ENCODE measurements around the gene PCDH15.

DNA sequence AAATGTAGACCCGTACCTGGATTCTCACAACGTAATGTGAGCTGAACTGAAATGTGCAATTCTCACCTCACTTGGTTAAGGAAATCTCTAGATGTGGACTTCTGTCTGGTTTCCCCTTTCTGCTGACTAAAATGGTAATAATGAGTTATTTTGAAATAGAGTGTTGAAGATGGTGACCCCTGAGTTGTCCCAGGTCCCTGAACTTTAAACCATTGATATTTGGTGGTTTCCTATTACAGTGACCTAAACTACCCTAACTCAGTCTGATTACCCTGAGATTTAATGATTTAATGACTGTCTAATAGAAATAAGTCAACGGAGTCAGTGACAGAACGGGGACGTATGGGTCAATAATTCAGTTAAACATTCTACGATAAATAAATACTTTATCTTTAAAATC is 845.9 kb downstream of the PCDH15 start:
- TF ChIP-seq SP1 (IDR thresholded peaks at IDR 0.05; ENCODE audit: low read depth, low read length) (no peak), TCF12 (IDR thresholded peaks at IDR 0.05; ENCODE audit: low read depth, low read length) (no peak), EP300 (IDR thresholded peaks at IDR 0.05; ENCODE audit: borderline replicate concordance in 1 of 2, low read depth in 2 of 2, low read length in 2 of 2) (no peak), SIN3A (conservative IDR thresholded peaks at IDR 0.05 in 1 of 2, IDR thresholded peaks at IDR 0.05 in 1 of 2; ENCODE audit: low read depth in 1 of 2, low read length in 2 of 2) (no peak), NRF1 (IDR thresholded peaks at IDR 0.05; ENCODE audit: low read depth, low read length) (no peak), POLR2A (IDR thresholded peaks at IDR 0.05; ENCODE audit: control extremely low read depth in 1 of 2, low read depth in 2 of 2, low read length in 2 of 2) (no peak), MAFK (IDR thresholded peaks at IDR 0.05; ENCODE audit: low read depth, low read length) (no peak), CEBPB (IDR thresholded peaks at IDR 0.05; ENCODE audit: low read depth, low read length) (no peak), JUND (IDR thresholded peaks at IDR 0.05; ENCODE audit: low read length) (no peak)
- TF ChIP-seq, protein P1, sequence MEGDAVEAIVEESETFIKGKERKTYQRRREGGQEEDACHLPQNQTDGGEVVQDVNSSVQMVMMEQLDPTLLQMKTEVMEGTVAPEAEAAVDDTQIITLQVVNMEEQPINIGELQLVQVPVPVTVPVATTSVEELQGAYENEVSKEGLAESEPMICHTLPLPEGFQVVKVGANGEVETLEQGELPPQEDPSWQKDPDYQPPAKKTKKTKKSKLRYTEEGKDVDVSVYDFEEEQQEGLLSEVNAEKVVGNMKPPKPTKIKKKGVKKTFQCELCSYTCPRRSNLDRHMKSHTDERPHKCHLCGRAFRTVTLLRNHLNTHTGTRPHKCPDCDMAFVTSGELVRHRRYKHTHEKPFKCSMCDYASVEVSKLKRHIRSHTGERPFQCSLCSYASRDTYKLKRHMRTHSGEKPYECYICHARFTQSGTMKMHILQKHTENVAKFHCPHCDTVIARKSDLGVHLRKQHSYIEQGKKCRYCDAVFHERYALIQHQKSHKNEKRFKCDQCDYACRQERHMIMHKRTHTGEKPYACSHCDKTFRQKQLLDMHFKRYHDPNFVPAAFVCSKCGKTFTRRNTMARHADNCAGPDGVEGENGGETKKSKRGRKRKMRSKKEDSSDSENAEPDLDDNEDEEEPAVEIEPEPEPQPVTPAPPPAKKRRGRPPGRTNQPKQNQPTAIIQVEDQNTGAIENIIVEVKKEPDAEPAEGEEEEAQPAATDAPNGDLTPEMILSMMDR (IDR thresholded peaks at IDR 0.05; ENCODE audit: control extremely low read depth in 1 of 3, insufficient read depth in 1 of 3, low read depth in 1 of 3, low read length in 3 of 3) = no peak
- TF ChIP-seq, protein P2, sequence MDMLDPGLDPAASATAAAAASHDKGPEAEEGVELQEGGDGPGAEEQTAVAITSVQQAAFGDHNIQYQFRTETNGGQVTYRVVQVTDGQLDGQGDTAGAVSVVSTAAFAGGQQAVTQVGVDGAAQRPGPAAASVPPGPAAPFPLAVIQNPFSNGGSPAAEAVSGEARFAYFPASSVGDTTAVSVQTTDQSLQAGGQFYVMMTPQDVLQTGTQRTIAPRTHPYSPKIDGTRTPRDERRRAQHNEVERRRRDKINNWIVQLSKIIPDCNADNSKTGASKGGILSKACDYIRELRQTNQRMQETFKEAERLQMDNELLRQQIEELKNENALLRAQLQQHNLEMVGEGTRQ (IDR thresholded peaks at IDR 0.05; ENCODE audit: low read length) = no peak
